ENCODE measurements around the gene CDH20.

GRCh38 chr18:61582202-61582710 is 249.0 kb downstream of the CDH20 start:
- TF ChIP-seq E2F6 (IDR thresholded peaks at IDR 0.05; ENCODE audit: borderline replicate concordance, low read depth) (no peak), JUN (IDR thresholded peaks at IDR 0.05) (no peak), MAFK (IDR thresholded peaks at IDR 0.05; ENCODE audit: partially characterized antibody) (no peak), CTCF (IDR thresholded peaks at IDR 0.05) (no peak), RAD21 (conservative IDR thresholded peaks at IDR 0.05 in 1 of 2, IDR thresholded peaks at IDR 0.05 in 1 of 2) (no peak; a peak in 2 of 5 replicates), HDAC2 (IDR thresholded peaks at IDR 0.05) (no peak), CEBPB (IDR thresholded peaks at IDR 0.05) (no peak), MAZ (IDR thresholded peaks at IDR 0.05; ENCODE audit: borderline replicate concordance, low read depth, low read length) (no peak), REST (IDR thresholded peaks at IDR 0.05) (no peak)

Measured in A549 (cell line).